SJCRH30 (cell line): Measurements from ENCODE around the gene TNFRSF25. TPM values are rescaled to one million over a fixed set of nuclear protein-coding genes. Genes with fewer than 3 reads are reported as not detected.
A peak's percentile ranks its signal among the peaks of the same experiment; 100 is the strongest.
"Not testable (repeated sequence)": the region's sequence is repeated elsewhere in the genome, so short reads cannot be mapped to it uniquely, and the experiment has no call there.

Experiments used
- DNase-seq, 2 experiments: peaks; one replicate each; pipeline ENCODE4 v3.0.0-alpha.2; 2015 to 2020
- H3K27ac ChIP-seq: fragments of 250-450 bp; sonication (Bioruptor Pico); 2 replicates; pipeline ENCODE4 v1.5.1; 2020; ENCODE audit warnings: mild to moderate bottlenecking, moderate library complexity
- H3K27me3 ChIP-seq: fragments of 250-450 bp; sonication (Bioruptor Pico); 2 replicates; pipeline ENCODE4 v1.5.1; 2020; ENCODE audit warnings: mild to moderate bottlenecking, moderate library complexity
- H3K36me3 ChIP-seq: fragments of 250-450 bp; sonication (Bioruptor Pico); 2 replicates; pipeline ENCODE4 v1.5.1; 2020; ENCODE audit warnings: mild to moderate bottlenecking, moderate library complexity
- H3K4me1 ChIP-seq: fragments of 250-450 bp; sonication (Bioruptor Pico); 2 replicates; pipeline ENCODE4 v1.5.1; 2020; ENCODE audit warnings: mild to moderate bottlenecking, moderate library complexity
- H3K4me3 ChIP-seq: fragments of 250-450 bp; sonication (Bioruptor Pico); 2 replicates; pipeline ENCODE4 v1.5.1; 2020; ENCODE audit warnings: mild to moderate bottlenecking, moderate library complexity
- H3K9me3 ChIP-seq: fragments of 250-450 bp; sonication (Bioruptor Pico); replicated peaks from 2 replicates; pipeline ENCODE4 v1.5.1; 2020; ENCODE audit warnings: mild to moderate bottlenecking, moderate library complexity
- total RNA-seq: library from RNA; depleted of rRNA; stranded (reverse); fragments of >200 nt; shearing (Covaris generic); gene quantifications from 2 replicates; pipeline ENCODE4 v1.2.3, GENCODE V29; 2014

Gene TNFRSF25
- total RNA-seq, 1 experiment from 2014 or later: 4.6 TPM

DNA sequence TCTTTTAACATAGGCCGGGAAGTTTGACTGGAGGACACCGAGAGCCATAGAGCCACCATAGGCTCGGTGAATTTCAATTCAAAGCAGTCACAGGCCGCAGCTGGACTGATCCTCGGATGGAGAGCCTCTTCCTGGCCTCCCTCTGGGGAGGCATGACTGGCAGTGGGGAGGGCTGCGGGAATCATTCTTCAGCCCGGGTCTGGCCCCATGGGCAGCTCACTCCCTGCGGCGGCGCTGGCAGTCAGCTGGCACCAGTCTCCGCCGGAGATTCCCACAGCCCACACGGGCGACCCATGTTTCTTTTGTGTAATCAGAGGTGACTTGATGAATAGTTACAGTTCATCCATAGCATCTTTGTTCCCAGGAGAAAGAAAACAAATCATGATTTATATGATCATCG, 30.8 kb downstream of the TNFRSF25 start:
- Histone ChIP-seq H3K27ac (no peak overlapping the region), H3K36me3 (no peaks in the 10 kb centered on the region), H3K27me3 (peaks cover 37% of the 10 kb centered on the region), H3K9me3 (no peaks in the 10 kb centered on the region), H3K4me1 (no peaks in the 10 kb centered on the region), H3K4me3 (no peak overlapping the region)
- DNase-seq: no peak

DNA sequence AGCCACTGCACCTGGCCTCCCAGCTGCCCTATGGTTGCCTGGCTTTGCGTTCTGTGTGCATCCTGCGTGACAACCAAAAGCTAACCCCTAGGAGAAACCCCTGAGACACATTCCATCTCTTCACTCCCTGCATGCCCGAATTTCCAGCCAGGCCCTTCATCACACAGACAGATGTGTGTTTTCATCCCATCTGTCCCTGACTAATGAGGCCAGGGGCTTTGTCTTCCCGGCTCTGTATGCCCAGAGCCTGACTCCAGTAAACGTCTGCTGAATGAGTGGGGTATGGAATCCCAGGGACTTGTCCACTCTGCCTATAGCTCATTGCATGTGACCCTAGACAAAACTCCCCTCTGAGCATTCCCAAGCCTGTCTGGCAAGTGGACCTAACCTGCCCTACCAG, 31.8 kb downstream of the TNFRSF25 start:
- Histone ChIP-seq H3K4me1 (no peaks in the 10 kb centered on the region), H3K4me3 (no peak overlapping the region), H3K27ac (no peak overlapping the region), H3K36me3 (no peaks in the 10 kb centered on the region), H3K27me3 (peaks cover 38% of the 10 kb centered on the region), H3K9me3 (no peaks in the 10 kb centered on the region)
- DNase-seq: no peak

DNA sequence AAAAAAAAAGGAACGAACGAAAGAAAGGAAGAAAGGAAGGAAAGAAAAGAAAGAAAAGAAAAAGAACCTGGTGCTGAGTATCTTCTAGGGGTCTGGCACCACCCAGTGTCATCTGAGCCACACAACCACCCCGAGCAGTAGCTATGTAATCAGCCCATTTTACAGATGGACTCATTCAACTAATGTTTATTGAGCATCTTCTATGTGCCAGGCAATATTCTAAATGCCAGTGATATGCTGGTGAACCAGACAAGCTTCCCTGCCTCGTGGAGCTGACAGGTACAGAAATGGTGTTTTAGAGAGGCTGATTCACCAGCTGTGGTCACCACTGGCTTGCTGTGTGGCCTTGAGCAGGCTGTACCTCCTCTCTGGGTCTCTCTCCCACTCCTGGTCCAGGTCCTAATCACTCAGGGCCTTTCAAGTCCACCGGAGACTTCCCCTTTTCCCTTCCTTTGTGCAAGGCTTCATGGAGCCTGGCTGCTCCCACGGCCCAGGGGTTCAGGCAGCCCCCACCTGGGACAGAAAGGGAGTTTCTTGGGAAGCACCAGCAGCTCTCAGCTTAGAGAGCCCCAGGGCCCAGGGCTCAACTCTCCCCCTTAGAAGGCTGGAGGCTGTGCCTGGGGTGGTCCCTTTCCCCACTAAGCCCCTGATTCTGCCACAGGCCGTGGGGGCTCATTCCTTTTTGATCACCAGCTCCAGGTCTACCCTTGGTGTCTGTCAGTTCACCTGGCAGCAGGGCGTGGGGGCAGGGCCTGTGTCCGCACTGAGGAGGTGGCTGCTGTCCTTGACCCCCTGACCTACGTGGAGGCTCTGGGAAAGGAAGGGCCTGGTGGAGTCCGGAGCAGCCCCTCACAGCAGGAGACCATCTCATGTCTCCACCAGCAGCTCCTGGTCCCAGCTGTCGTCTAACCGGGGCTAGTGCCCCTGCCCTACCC, 34.1 kb downstream of the TNFRSF25 start:
- not testable (repeated sequence) for H3K27ac ChIP-seq, H3K36me3 ChIP-seq, H3K9me3 ChIP-seq, H3K4me1 ChIP-seq, DNase-seq, H3K4me3 ChIP-seq
- H3K27me3 ChIP-seq: peaks cover 47% of the 10 kb centered on the region

DNA sequence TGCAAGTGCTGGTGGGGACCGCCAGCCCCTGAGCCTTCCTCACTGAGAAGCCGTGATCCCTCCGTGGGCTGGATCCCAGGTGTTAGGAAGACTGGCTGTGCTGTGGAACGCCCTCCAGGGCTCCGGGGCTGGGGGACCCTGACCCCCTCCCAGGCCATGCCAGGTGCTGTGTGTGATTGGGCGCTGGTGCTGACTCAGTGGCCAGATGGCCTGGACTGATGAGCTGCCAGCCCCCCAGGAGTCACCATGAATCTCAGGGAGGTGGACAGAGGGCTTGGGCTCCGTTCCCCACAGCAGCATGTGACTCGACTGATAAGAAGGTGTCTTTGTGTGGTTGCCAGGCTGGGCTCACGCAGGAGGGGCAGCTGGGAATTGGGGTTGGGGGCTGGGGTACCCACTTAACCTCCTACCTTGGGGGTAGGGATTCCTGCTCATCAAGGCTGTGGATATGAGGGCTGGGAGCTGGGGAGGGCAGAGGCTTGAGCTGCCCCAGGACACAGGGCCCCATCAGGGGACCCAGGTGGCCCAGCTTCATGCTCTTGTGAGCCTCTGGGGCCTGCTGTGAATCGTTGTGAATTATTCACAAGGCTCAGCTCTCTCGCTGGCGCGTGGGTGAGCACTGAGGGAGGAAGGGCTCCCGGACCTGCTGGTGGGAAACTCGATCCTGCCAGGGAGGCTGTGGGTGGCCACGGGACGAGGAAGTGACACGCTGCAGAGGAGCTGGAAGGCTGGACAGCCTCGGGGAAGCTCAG, 36.1 kb downstream of the TNFRSF25 start:
- peaks cover 50% of the 10 kb centered on the region for H3K27me3 ChIP-seq
- H3K4me3 ChIP-seq, H3K9me3 ChIP-seq, H3K27ac ChIP-seq, H3K4me1 ChIP-seq, H3K36me3 ChIP-seq, DNase-seq: not testable (repeated sequence)

DNA sequence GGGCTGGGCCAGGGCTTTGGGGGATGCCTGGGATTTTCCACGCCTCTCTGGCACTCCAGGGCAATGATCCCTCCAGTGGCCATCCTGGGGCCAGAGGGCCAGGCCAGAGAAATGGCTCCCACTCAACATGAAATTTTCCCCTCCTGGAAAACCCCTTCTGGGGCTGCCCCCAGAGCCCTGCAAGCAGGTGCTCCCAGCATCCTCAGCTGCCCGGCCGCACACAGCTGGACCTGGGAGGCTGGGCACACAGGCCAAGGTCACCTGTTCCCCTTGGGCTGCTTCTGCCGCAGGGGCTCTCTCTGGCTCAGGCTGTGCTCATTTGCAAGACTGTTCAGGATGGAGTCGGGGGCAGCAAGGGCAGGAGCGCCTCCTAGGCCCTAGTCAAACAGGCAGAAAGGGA, 37.5 kb downstream of the TNFRSF25 start:
- not testable (repeated sequence) for H3K27ac ChIP-seq, H3K9me3 ChIP-seq, H3K36me3 ChIP-seq, H3K4me1 ChIP-seq, DNase-seq, H3K4me3 ChIP-seq
- H3K27me3 ChIP-seq: peaks cover 51% of the 10 kb centered on the region

DNA sequence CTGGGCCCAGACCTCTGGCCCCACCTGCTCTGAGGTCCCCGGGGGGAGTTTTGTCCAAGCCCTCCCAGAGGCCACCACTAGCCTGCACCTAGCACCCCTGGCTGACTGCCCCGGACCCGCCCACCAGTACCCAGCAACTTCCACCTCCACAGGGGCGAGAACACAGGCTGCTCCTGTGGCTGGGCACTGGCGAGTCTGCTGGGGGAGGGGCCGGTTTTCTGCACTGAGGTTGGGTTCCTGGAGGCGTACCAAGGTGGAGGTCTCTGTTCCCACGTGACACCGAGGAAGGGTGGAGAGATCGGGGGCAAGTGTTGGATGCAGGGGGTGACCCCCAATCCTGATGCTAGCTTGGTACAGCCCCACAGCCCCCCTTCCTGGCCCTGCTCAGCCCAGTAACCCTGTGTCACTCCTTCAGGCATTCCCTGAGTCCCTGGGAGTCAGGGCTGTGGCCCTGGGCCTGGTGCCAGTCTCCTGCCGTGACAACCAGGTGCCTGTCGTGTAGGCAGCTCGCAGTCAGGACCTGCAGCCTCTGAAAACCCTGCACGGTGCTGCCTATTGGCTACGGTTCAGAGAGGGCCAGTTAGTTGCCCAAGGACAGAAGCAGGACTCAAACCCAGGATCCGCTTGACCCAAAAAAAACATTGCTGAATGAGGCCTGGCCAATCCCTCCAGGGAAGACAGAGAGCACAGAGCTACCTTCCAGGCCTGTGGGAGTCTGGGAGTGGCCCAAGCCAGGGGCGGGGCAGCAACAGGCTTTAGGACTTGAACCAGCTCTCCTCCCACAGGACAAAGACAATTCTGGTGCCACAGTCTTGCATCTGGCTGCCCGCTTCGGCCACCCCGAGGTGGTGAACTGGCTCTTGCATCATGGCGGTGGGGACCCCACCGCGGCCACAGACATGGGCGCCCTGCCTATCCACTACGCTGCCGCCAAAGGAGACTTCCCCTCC, 38.3 kb downstream of the TNFRSF25 start:
- no peaks in the 10 kb centered on the region for H3K36me3 ChIP-seq
- no peak for DNase-seq
- peaks cover 53% of the 10 kb centered on the region for H3K27me3 ChIP-seq

DNA sequence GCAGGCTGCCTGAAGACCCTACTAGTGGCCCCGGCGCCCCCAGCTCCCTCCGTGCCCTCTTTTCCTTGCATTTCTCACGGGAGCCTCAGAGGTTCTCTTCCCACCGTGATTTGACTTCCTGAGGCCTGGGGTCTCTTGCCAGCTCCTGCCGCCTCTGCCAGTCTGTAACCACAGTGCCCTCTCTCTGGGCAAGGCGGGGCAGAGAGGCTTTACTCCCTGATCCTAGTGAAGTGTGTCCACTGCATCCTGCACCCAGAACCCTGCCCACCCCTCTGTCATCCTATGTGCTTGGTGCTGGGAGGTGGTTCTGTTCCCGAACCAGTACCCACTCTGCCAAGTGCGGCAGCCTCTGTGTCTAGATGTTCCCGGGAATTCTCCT, 39.0 kb downstream of the TNFRSF25 start:
- Histone ChIP-seq H3K36me3 (no peaks in the 10 kb centered on the region), H3K27ac (no peak overlapping the region), H3K27me3 (peaks cover 52% of the 10 kb centered on the region), H3K4me1 (no peaks in the 10 kb centered on the region), H3K4me3 (no peak overlapping the region), H3K9me3 (no peaks in the 10 kb centered on the region)
- no peak for DNase-seq

More for the DNA sequence above, 38.3 kb downstream of the TNFRSF25 start:
- H3K27ac ChIP-seq: no peak overlapping the region
- no peaks in the 10 kb centered on the region for H3K4me1 ChIP-seq
- no peaks in the 10 kb centered on the region for H3K9me3 ChIP-seq
- H3K4me3 ChIP-seq: no peak overlapping the region

DNA sequence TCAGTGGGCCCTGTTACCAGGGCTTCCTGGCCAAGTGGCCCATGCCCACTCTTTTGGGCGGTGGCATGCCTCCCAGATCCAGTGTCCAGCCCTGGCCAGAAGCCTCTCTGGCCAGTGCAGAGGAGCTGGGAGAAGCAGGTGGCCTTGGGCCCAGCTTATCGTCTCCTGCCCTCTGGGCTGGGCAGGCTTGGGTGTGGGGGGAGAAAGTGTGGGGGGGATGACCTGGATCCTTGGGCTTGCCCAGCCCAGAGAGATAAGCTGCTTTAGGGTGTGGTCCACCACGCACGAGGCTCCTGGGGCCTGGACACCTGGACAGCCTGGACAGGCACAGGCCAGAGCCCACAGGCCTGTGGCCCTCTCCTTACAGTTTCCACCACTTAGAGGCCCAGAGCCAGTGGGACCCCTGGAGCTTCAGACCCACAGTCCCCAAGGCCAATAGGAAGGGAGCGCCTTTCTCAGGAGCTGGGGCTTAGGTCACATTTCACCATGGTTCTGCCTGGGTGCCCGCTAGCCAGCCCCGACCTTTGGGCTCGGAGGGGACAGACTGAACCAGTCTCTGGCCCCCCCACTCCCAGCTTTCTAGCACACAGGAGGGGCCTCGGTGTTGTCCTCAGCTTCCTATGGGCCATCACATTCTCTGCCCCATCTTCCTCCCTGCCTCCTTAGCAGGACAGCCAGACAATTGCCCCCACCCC, 39.5 kb downstream of the TNFRSF25 start:
- Histone ChIP-seq H3K4me1 (no peaks in the 10 kb centered on the region), H3K4me3 (no peak overlapping the region), H3K27ac (no peak overlapping the region), H3K9me3 (no peaks in the 10 kb centered on the region), H3K27me3 (peaks cover 55% of the 10 kb centered on the region), H3K36me3 (no peaks in the 10 kb centered on the region)
- no peak for DNase-seq

DNA sequence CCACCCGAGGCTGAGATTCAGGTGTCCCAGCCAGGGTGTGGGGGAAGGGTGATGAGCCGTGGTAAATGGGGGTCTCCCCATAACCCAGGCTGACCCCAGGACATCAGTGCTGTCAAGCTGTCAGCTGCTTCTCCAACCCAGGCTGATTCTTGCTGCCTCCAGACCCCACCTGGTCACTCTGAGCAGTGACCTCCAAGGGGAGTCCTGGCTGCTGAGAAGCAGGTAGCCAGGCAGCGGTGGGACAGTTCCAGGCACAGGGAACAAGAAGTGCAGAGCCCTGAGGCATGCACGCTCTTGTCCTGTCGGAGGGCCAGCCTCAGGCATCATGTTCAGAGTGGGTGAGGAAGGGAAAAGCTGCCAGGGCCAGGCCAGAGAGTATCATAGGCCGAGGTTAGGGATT, 40.3 kb downstream of the TNFRSF25 start:
- no peaks in the 10 kb centered on the region; the same call in 1 of the 2 replicates for H3K9me3 ChIP-seq
- H3K36me3 ChIP-seq: no peaks in the 10 kb centered on the region
- H3K27ac ChIP-seq: no peak overlapping the region
- DNase-seq: no peak
- peaks cover 57% of the 10 kb centered on the region for H3K27me3 ChIP-seq
- no peak overlapping the region for H3K4me3 ChIP-seq
- H3K4me1 ChIP-seq: no peaks in the 10 kb centered on the region

DNA sequence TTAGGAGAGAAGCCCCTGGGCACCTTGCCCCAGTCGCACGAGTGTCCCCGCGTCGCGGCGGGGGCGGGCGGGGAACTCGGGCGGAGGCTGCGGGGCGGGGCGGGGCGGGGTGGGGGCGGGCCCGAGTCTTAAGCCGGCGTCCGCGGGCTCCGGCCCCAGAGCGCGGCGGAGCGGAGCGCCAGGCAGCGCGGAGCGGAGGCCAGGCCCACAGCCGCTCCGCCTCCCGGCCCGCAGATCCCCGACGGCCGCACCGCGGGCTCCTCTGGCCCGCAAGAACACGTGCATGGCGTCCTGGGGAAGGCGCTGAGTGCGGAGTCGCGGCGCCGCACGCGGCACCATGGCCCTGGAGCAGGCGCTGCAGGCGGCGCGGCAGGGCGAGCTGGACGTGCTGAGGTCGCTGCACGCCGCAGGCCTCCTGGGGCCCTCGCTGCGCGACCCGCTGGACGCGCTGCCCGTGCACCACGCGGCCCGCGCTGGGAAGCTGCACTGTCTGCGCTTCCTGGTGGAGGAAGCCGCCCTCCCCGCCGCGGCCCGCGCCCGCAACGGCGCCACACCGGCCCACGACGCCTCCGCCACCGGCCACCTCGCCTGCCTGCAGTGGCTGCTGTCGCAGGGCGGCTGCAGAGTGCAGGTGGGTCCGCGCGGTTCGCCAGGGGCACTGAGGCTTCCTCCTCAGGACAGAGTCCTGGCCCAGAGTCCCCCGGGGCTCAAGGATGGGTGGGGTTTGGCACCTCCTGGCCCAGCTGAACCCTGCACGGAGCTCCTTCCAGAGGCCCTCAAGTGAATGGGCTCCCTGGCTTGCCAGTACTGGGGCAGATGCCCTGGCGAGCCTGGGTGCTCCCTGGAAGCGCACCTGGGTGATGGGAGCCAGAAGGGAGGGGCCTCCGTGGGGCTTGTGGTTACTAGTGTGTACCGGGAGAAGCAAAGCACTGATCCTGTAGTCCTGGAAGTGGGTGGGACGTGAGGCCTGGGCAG, 41.1 kb downstream of the TNFRSF25 start, which contains the start of gene ESPN:
Gene ESPN, plus strand, starts transcription at position 158 of the 975 bp plus-strand sequence. Its CDS starts 180 bp downstream, at position 338.
- no peak within 1 kb of the TSS for H3K27ac ChIP-seq
- peaks cover 51% of the 10 kb centered on the region for H3K27me3 ChIP-seq
- no peak within 1 kb of the TSS for H3K4me3 ChIP-seq
- no peaks in the 10 kb centered on the region for H3K36me3 ChIP-seq
- no peaks in the 10 kb centered on the region; the same call in 1 of the 2 replicates for H3K9me3 ChIP-seq
- DNase-seq: no peak
- H3K4me1 ChIP-seq: no peaks in the 10 kb centered on the region

DNA sequence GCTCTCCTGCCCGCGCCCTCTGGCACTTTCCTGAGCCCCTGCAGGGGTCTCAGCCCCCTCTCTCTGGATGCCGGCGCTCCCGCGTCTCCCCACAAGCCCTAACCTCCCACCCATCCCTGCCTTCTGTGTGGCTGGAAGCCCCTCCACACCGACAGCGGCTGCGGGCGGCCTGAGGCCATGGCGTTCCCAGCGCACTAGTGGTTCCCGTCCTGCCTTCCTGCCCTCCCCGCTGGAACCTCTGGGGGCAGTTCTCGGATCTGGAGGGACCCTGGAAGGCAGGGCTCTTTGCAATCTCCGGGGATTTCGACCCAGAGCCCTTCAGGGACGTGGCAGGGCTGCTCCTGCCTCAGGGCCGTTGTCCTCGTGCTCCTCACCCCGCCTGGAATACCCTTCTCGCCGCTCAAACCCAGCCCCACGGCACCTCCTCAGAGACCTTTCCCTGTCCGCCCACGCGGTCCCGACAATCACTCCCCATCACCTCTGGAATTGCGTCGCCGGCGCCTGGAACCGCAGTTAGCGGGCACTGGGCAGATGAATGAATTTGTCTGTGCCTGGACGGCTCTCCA, 41.9 kb downstream of the TNFRSF25 start:
- no peaks in the 10 kb centered on the region for H3K4me1 ChIP-seq
- no peak overlapping the region for H3K4me3 ChIP-seq
- peaks cover 51% of the 10 kb centered on the region for H3K27me3 ChIP-seq
- H3K36me3 ChIP-seq: no peaks in the 10 kb centered on the region
- H3K9me3 ChIP-seq: no peaks in the 10 kb centered on the region; the same call in 1 of the 2 replicates
- no peak for DNase-seq
- no peak overlapping the region for H3K27ac ChIP-seq

DNA sequence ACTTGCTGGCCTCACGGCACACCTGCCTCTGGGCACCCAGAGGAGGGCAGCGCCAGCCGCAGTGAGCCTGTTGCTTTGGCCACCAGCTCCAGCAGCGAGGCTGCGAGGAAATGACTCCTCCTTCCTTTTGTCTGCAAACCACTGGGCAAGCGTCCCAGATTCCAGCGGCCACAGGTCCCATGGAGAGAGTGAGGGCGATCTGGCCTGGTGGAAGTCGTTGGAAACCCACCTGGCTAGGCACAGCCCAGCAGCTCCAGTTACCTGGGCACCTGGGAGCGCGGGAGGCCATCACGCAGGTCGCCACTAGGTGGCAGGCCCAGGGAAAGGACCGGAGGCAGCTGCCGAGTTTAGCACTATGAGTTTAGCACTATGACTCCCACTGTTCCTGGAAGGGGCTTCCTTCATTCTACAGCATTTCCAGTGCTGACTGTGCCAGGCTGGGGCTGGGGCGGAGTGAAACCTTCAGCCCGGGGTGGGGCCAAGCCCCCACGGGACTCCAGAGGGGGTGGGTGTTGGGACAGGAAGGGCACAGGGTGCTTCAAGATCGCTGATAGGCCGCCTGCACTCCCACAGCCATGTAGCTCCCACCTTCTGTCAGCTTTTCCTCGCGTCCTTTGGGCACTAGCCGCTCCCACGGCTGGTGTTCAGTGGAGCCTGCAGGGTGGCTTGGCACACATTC, 42.5 kb downstream of the TNFRSF25 start:
- H3K27me3 ChIP-seq: peaks cover 51% of the 10 kb centered on the region
- H3K4me3 ChIP-seq: no peak overlapping the region
- no peaks in the 10 kb centered on the region for H3K36me3 ChIP-seq
- no peaks in the 10 kb centered on the region; the same call in 1 of the 2 replicates for H3K9me3 ChIP-seq
- peak in 1 of 2 experiments; percentile 53 for DNase-seq
- H3K27ac ChIP-seq: no peak overlapping the region
- H3K4me1 ChIP-seq: no peaks in the 10 kb centered on the region
